ENCODE measurements around the gene PFN4.

Gene PFN4

GRCh38 chr2:24132543-24132942 lies 9.4 kb upstream of the PFN4 start:
- Histone ChIP-seq H3K9me2 (replicated peaks; ENCODE audit: insufficient read depth, low read length) (no peaks in the 10 kb centered on the region), H3K27me3 (replicated peaks; ENCODE audit: insufficient read depth, low read length) (no peaks in the 10 kb centered on the region)

GRCh38 chr2:24125956-24126355 lies 2.8 kb upstream of the PFN4 start:
- no peaks in the 10 kb centered on the region for H3K9me2 ChIP-seq (replicated peaks; ENCODE audit: insufficient read depth, low read length)
- TF ChIP-seq EZH2 (optimal IDR thresholded peaks at IDR 0.05; ENCODE audit: low read depth, low read length) (no peak), EZH2phosphoT487 (IDR thresholded peaks at IDR 0.05; ENCODE audit: low read length) (no peak), CTCF (IDR thresholded peaks at IDR 0.05; ENCODE audit: low read length) (no peak)
- H3K79me2 ChIP-seq (ENCODE audit: low read length): no peaks in the 10 kb centered on the region
- H3K4me1 ChIP-seq (ENCODE audit: low read length): no peaks in the 10 kb centered on the region
- no peak overlapping the region for H3K9ac ChIP-seq (ENCODE audit: low read length)
- no peaks in the 10 kb centered on the region for H3F3A ChIP-seq (ENCODE audit: insufficient read depth, low read length)
- no peak overlapping the region for H3K4me3 ChIP-seq (ENCODE audit: low read length)
- H3K36me3 ChIP-seq (replicated peaks; ENCODE audit: insufficient read depth, low read length): no peaks in the 10 kb centered on the region
- no peak overlapping the region for H2AFZ ChIP-seq (ENCODE audit: low read length)
- DNase-seq: no peak
- H4K20me1 ChIP-seq (ENCODE audit: insufficient read depth, low read length): no peaks in the 10 kb centered on the region
- no peak overlapping the region for H3K27ac ChIP-seq (ENCODE audit: low read length)
- H3K4me2 ChIP-seq (ENCODE audit: low read depth, low read length): no peak overlapping the region
- no peaks in the 10 kb centered on the region for H3K9me3 ChIP-seq (replicated peaks; ENCODE audit: insufficient read depth, low read length)
- H3K27me3 ChIP-seq (replicated peaks; ENCODE audit: insufficient read depth, low read length): no peaks in the 10 kb centered on the region

More at GRCh38 chr2:24132543-24132942, 9.4 kb upstream of the PFN4 start:
- no peaks in the 10 kb centered on the region for H4K20me1 ChIP-seq (ENCODE audit: insufficient read depth, low read length)
- no peak overlapping the region for H3K9ac ChIP-seq (ENCODE audit: low read length)
- 0 out of 2 replicates have a peak, but pooled peaks cover 4% of the 10 kb centered on the region for H3K9me3 ChIP-seq (replicated peaks; ENCODE audit: insufficient read depth, low read length)
- no peaks in the 10 kb centered on the region for H3K36me3 ChIP-seq (replicated peaks; ENCODE audit: insufficient read depth, low read length)
- no peaks in the 10 kb centered on the region for H3K4me1 ChIP-seq (ENCODE audit: low read length)
- no peaks in the 10 kb centered on the region for H3F3A ChIP-seq (ENCODE audit: insufficient read depth, low read length)
- TF ChIP-seq EZH2 (optimal IDR thresholded peaks at IDR 0.05; ENCODE audit: low read depth, low read length): no peak
- no peak for TF ChIP-seq CTCF (IDR thresholded peaks at IDR 0.05; ENCODE audit: low read length)
- TF ChIP-seq EZH2phosphoT487 (IDR thresholded peaks at IDR 0.05; ENCODE audit: low read length): no peak
- no peak overlapping the region for H3K4me2 ChIP-seq (ENCODE audit: low read depth, low read length)
- H3K79me2 ChIP-seq (ENCODE audit: low read length): no peaks in the 10 kb centered on the region
- no peak overlapping the region for H3K4me3 ChIP-seq (ENCODE audit: low read length)
- no peak overlapping the region for H2AFZ ChIP-seq (ENCODE audit: low read length)
- H3K27ac ChIP-seq (ENCODE audit: low read length): no peak overlapping the region
- DNase-seq: no peak

- H3K4me2 ChIP-seq (ENCODE audit: low read depth, low read length): peak overlapping the region; percentile 96
- no peaks in the 10 kb centered on the region for H3K27me3 ChIP-seq (replicated peaks; ENCODE audit: insufficient read depth, low read length)
- TF ChIP-seq EZH2 (optimal IDR thresholded peaks at IDR 0.05; ENCODE audit: low read depth, low read length) (no peak), EZH2phosphoT487 (IDR thresholded peaks at IDR 0.05; ENCODE audit: low read length) (no peak), CTCF (IDR thresholded peaks at IDR 0.05; ENCODE audit: low read length) (no peak)
- peak overlapping the region; percentile 70 for H3K9ac ChIP-seq (ENCODE audit: low read length)
- H3K4me1 ChIP-seq (ENCODE audit: low read length): no peaks in the 10 kb centered on the region
- peak overlapping the region; percentile 85 for H3K4me3 ChIP-seq (ENCODE audit: low read length)
- H3K9me2 ChIP-seq (replicated peaks; ENCODE audit: insufficient read depth, low read length): no peaks in the 10 kb centered on the region
- H3K27ac ChIP-seq (ENCODE audit: low read length): peak overlapping the region; percentile 26; the same call in 1 of the 2 replicates
- no peaks in the 10 kb centered on the region for H3K36me3 ChIP-seq (replicated peaks; ENCODE audit: insufficient read depth, low read length)
- H3K9me3 ChIP-seq (replicated peaks; ENCODE audit: insufficient read depth, low read length): no peaks in the 10 kb centered on the region
- no peak for DNase-seq
- H3K79me2 ChIP-seq (ENCODE audit: low read length): no peaks in the 10 kb centered on the region
- H3F3A ChIP-seq (ENCODE audit: insufficient read depth, low read length): no peaks in the 10 kb centered on the region
- H2AFZ ChIP-seq (ENCODE audit: low read length): peak overlapping the region; percentile 100
- no peaks in the 10 kb centered on the region for H4K20me1 ChIP-seq (ENCODE audit: insufficient read depth, low read length)
Measured at GRCh38 chr2:24123922-24124580, 917 bp upstream of the PFN4 start.

All from MM.1S (cell line).